PC-3 (cell line): Measurements from ENCODE around the gene METTL21A.

Source experiments
- CTCF ChIP-seq: fragments of 300-600 bp; sonication (generic); conservative IDR thresholded peaks from 2 replicates; pipeline ENCODE4 v1.5.1; 2017; ENCODE audit warnings: antibody characterized with exemption, low read depth, mild to moderate bottlenecking, low read length
- EZH2 ChIP-seq: fragments of 300-600 bp; sonication (generic); IDR thresholded peaks from one replicate; pipeline ENCODE4 v1.6.1; 2017; ENCODE audit warnings: antibody characterized with exemption, mild to moderate bottlenecking, low read length; ENCODE audit not compliant: unreplicated experiment
- EZH2phosphoT487 ChIP-seq: fragments of 300-600 bp; sonication (generic); IDR thresholded peaks from 2 replicates; pipeline ENCODE4 v1.6.1; 2018; ENCODE audit warnings: mild to moderate bottlenecking, antibody characterized with exemption, low read length, borderline replicate concordance

GRCh38 chr2:207660994-207661393 is 35.8 kb upstream of the METTL21A start:
- TF ChIP-seq CTCF (no peak), EZH2 (no peak), EZH2phosphoT487 (no peak)
